A549 (cell line): ENCODE results near the gene SYTL3. TPM values are rescaled to one million over a fixed set of nuclear protein-coding genes. Genes with fewer than 3 reads are reported as not detected.

Source experiments
- ATAC-seq, 2 experiments: fragments of 200-7000 bp in 1 of 2; fragments of >200 bp in 1 of 2; cut with Nextera tagmentation in 1 of 2; cut with Tn5 transposase in 1 of 2; 3 replicates each; pipeline versions ENCODE4 v1.8.0 to v1.9.1; 2018 to 2020; ENCODE audit warnings: mild to moderate bottlenecking in 1 of 2, moderate library complexity in 1 of 2
- CTCF ChIA-PET: fragments of 300-600 bp; sonication (Branson Sonifier 250); formaldehyde crosslinking; extraction: SDS; loops from one replicate; lab custom pipeline; 2021; ENCODE audit warnings: antibody characterized with exemption, inconsistent platforms; lab: Yijun Ruan, JAX
- POLR2A ChIA-PET: fragments of 350-600 bp; formaldehyde crosslinking; extraction: SDS; loops from one replicate; lab custom pipeline; 2021; ENCODE audit warnings: antibody characterized with exemption, inconsistent platforms; lab: Yijun Ruan, JAX
- DNase-seq, 2 experiments: peaks; one replicate each; pipeline versions ENCODE4 v3.0.0 to v3.0.0-alpha.2; 2011 to 2016; ENCODE audit warnings: low read depth in 1 of 2, low spot score in 1 of 2
- FAIRE-seq: peaks from 2 replicates; lab custom pipeline; 2011; peaks lifted over from hg19 to GRCh38; lab: Jason Lieb, UNC
- H3K27ac ChIP-seq, 2 experiments: fragments of >200 bp; sonication (Bioruptor Twin); formaldehyde crosslinking; 3 replicates each; pipeline ENCODE4 v1.5.1; 2016 to 2017
- H3K4me1 ChIP-seq: fragments of >200 bp; sonication (Bioruptor Twin); formaldehyde crosslinking; 3 replicates; pipeline ENCODE4 v1.6.1; 2016
- H3K4me2 ChIP-seq: fragments of >200 bp; sonication (Bioruptor Twin); formaldehyde crosslinking; 3 replicates; pipeline ENCODE4 v1.6.1; 2016
- H3K4me3 ChIP-seq: fragments of >200 bp; sonication (Bioruptor Twin); formaldehyde crosslinking; 3 replicates; pipeline ENCODE4 v1.5.1; 2016
- H3K9me3 ChIP-seq: fragments of >200 bp; sonication (Bioruptor Twin); formaldehyde crosslinking; 3 replicates; pipeline ENCODE4 v1.6.1; 2016
- BCL3 ChIP-seq: fragments of >200 bp; sonication (Bioruptor Twin); formaldehyde crosslinking; IDR thresholded peaks from 3 replicates; pipeline ENCODE4 v1.6.1; 2016
- BHLHE40 ChIP-seq: IDR thresholded peaks from 2 replicates; pipeline ENCODE4 v1.6.1; 2012; ENCODE audit warnings: low read depth, low read length, inconsistent platforms
- CBX2 ChIP-seq: fragments of 200-600 bp; sonication (generic); IDR thresholded peaks from 2 replicates; pipeline ENCODE4 v1.6.1; 2016; ENCODE audit warnings: low read depth, mild to moderate bottlenecking, borderline replicate concordance
- CBX8 ChIP-seq: fragments of 200-600 bp; sonication (generic); IDR thresholded peaks from 2 replicates; pipeline ENCODE4 v1.6.1; 2016
- CTCF ChIP-seq: fragments of >200 bp; sonication (Bioruptor Twin); formaldehyde crosslinking; IDR thresholded peaks from 3 replicates; pipeline ENCODE4 v1.5.1; 2016
- EHMT2 ChIP-seq: fragments of 200-600 bp; sonication (generic); IDR thresholded peaks from 2 replicates; pipeline ENCODE4 v1.6.1; 2016; ENCODE audit warnings: antibody characterized with exemption, low read depth, mild to moderate bottlenecking, moderate library complexity
- HOXB5 ChIP-seq: fragments of 250-450 bp; sonication (Bioruptor Pico); IDR thresholded peaks from 2 replicates; pipeline ENCODE4 v1.5.0; 2020; ENCODE audit warnings: mild to moderate bottlenecking, moderate library complexity
- MYC ChIP-seq: IDR thresholded peaks from 2 replicates; pipeline ENCODE4 v1.6.1; 2012; ENCODE audit warnings: mild to moderate bottlenecking, inconsistent platforms, low read length, improper control_type of control experiment, borderline replicate concordance
- NFE2L2 ChIP-seq: fragments of 150-350 bp; conservative IDR thresholded peaks from 2 replicates; pipeline ENCODE4 v1.6.1; 2014; ENCODE audit warnings: low read length
- PBX3 ChIP-seq: IDR thresholded peaks from 2 replicates; pipeline ENCODE4 v1.6.1; 2012
- PHF8 ChIP-seq: fragments of 200-600 bp; sonication (generic); IDR thresholded peaks from 2 replicates; pipeline ENCODE4 v1.6.1; 2016; ENCODE audit warnings: low read depth, mild to moderate bottlenecking, antibody characterized with exemption, moderate library complexity, borderline replicate concordance
- REST ChIP-seq: fragments of 200-600 bp; sonication (generic); IDR thresholded peaks from 2 replicates; pipeline ENCODE4 v1.6.1; 2016; ENCODE audit warnings: antibody characterized with exemption, mild to moderate bottlenecking, moderate library complexity
- RFX5 ChIP-seq: fragments of 450-650 bp; IDR thresholded peaks from 2 replicates; pipeline ENCODE4 v1.7.1; 2014; ENCODE audit warnings: antibody characterized with exemption, mild to moderate bottlenecking, moderate library complexity
- SREBF2 ChIP-seq: fragments of 450-650 bp; IDR thresholded peaks from 2 replicates; pipeline ENCODE4 v1.6.1; 2014; ENCODE audit warnings: mild to moderate bottlenecking, moderate library complexity
- TP53 ChIP-seq: fragments of 250-450 bp; sonication (Bioruptor Pico); IDR thresholded peaks from 2 replicates; pipeline ENCODE4 v1.5.0; 2021; ENCODE audit warnings: mild to moderate bottlenecking, moderate library complexity
- ZC3H11A ChIP-seq: fragments of 450-650 bp; IDR thresholded peaks from 2 replicates; pipeline ENCODE4 v1.6.1; 2014; ENCODE audit warnings: antibody characterized with exemption, mild to moderate bottlenecking
- ZNF302 ChIP-seq: fragments of 250-450 bp; sonication (Bioruptor Pico); IDR thresholded peaks from 2 replicates; pipeline ENCODE4 v1.9.0; 2021; ENCODE audit warnings: inconsistent platforms, mild to moderate bottlenecking, moderate library complexity
- WGBS: methylation state at CpG from one replicate; pipeline ENCODE4 v1.1.6; 2017; ENCODE audit errors: missing lambda C conversion rate; 5-methylcytosine and 5-hydroxymethylcytosine counted together
- polyA plus RNA-seq, 4 experiments: library from polyadenylated mRNA; depleted of rRNA in 3 of 4; stranded (reverse); fragments of >200 nt; fragmentation: RNase III in 1 of 4; extraction: RNeasy Plus Mini Kit Qiagen cat#74134 plus additional on column Dnase treatment in 1 of 4; gene quantifications; 2 replicates in 3 of 4; 3 replicates in 1 of 4; pipeline ENCODE4 v1.2.3, GENCODE V29; 2011 to 2017

SYTL3 gene
- polyA plus RNA-seq, 2 of the 4 experiments (the other 2 are of a cell fraction) = 0.63 to 0.89 TPM

GRCh38 chr6:158713469-158713868, 63.6 kb downstream of the SYTL3 start:
- TF ChIP-seq NFE2L2 (0 out of 2 replicates have a peak, but pooled peaks have one; percentile 24), HOXB5 (CRISPR knock-in tag) (no peak)
- WGBS = 78% methylated on average over 6 of the region's 6 CpGs
- DNase-seq (no peak), ATAC-seq (no peak), FAIRE-seq (no peak)
- no peak overlapping the region for H3K4me3 ChIP-seq
- POLR2A ChIA-PET = no interaction called here
- no peak overlapping the region; a peak in 1 of 6 replicates for H3K27ac ChIP-seq
- H3K4me1 ChIP-seq = no peaks in the 10 kb centered on the region
- CTCF ChIA-PET = no interaction called here
- H3K9me3 ChIP-seq = no peaks in the 10 kb centered on the region
- H3K4me2 ChIP-seq = no peak overlapping the region

GRCh38 chr6:158714706-158715105, 64.9 kb downstream of the SYTL3 start:
- TF ChIP-seq TP53 (no peak), ZNF302 (CRISPR knock-in tag) (no peak), BCL3 (no peak), RFX5 (no peak), CTCF (no peak), SREBF2 (no peak), MYC (no peak), PBX3 (no peak), EHMT2 (no peak), ZC3H11A (no peak), BHLHE40 (no peak), REST (no peak), CBX8 (no peak), PHF8 (no peak), CBX2 (no peak)
- Histone ChIP-seq H3K4me1 (peaks cover 2% of the 10 kb centered on the region; the same call in 1 of the 3 replicates), H3K9me3 (no peaks in the 10 kb centered on the region), H3K4me3 (no peak overlapping the region), H3K4me2 (no peak overlapping the region), H3K27ac (no peak overlapping the region)
- CTCF ChIA-PET = interaction anchor here (5.4 kb wide), 1 partner anchor 11 kb away, joined by 26 read pairs; no protein-coding TSS in a partner anchor
- POLR2A ChIA-PET = no interaction called here
- DNase-seq = no peak
- ATAC-seq = no peak
- FAIRE-seq = no peak
- WGBS = 71% methylated on average over 8 of the region's 8 CpGs
